ENCODE data around the gene RPS21. TPM values are rescaled to one million over a fixed set of nuclear protein-coding genes. Genes with fewer than 3 reads are reported as not detected.
"Not testable (repeated sequence)": the region's sequence is repeated elsewhere in the genome, so short reads cannot be mapped to it uniquely, and the experiment has no call there.

RPS21 gene
- total RNA-seq, 1 donor from 2014 or later: 1,629 TPM

DNA sequence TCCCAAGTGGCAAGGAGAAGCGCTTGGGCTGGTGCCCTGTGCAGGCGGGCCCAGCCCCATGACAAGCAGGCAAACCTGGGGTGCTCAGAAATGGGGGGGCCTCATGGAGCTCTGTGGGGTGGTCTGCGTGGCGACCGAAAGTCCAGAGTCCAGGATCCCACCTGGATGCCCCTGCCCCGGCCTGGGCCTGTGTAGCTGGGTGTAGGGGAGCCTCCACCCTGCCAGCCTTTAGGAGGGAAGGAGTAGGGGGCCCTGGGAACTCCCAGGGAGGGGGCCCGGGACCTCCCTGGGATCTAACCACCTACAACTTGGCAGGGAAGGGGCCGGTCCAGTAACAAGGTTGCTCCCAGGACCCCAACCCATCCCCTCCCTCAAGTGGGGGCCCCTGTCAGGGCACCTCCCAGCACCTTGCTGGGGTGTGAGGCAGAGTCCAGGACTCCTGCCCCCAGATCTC lies 15.3 kb upstream of the RPS21 start:
- Histone ChIP-seq H3K4me1 (peaks cover 37% of the 10 kb centered on the region), H2AFZ (replicated peaks) (no peak overlapping the region)
- peaks cover 2% of the 10 kb centered on the region for H3K9me3 Mint-ChIP-seq

DNA sequence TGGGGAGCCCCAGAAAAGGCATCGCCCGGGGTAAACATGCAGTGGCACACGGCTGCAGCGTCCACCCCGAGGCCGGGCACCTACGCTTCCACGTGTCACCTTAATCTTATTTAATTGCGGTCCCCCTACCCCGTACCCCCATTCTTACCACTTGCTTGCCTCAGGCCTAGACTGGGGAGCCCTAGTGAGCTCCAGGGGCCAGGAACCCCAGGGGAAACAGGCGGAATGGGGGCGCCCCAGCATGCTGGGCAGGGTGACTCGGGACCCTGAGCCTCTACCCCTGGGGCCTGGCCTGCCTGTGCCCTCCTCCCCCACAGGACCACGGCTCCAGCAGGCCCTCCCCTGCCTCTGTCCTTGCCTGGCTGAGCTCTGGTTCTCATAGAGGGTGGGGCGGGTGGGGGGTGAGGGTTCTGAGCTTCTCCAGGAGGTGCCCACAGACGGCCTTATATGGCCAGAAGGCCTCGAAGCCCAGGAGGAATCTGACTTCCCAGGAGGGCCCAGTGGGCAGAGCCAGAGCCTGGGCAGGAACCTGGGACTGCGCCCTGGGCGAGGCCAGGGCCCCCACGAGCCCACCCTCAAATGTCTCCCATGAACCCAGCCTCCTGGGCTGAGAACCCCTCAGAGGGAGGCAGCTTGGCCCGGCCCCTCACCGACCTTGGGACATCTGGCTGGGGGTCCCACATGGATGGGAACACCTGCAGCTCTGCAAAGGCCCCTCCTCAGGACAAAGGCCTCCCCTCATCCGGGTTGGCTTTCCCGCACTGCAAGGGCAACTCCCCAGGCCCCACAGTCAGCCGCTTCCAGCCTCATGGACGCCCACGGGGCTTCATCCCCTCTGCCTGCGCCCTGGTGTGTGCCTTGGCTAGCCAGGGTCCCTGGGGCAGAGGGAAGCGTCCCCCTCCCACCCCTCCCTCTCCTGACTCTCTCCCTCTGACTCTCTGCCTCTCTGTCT lies 14.6 kb upstream of the RPS21 start:
- peaks cover 3% of the 10 kb centered on the region for H3K36me3 Mint-ChIP-seq
- no peaks in the 10 kb centered on the region for H3K9me3 ChIP-seq (ENCODE audit: low read depth)
- no peak overlapping the region for H2AFZ ChIP-seq (replicated peaks)
- H3K4me3 ChIP-seq: no peak overlapping the region
- H3K27ac ChIP-seq: no peak overlapping the region
- no peak overlapping the region for H3K4me2 ChIP-seq
- H3K27ac Mint-ChIP-seq: no peak overlapping the region
- H3K36me3 ChIP-seq: no peaks in the 10 kb centered on the region
- H3K9ac ChIP-seq: no peak overlapping the region
- H4K20me1 ChIP-seq (ENCODE audit: low read depth): no peaks in the 10 kb centered on the region
- TF ChIP-seq EZH2 (IDR thresholded peaks at IDR 0.05) (no peak), EZH2phosphoT487 (IDR thresholded peaks at IDR 0.05) (no peak)
- TF ChIP-seq, protein P1, sequence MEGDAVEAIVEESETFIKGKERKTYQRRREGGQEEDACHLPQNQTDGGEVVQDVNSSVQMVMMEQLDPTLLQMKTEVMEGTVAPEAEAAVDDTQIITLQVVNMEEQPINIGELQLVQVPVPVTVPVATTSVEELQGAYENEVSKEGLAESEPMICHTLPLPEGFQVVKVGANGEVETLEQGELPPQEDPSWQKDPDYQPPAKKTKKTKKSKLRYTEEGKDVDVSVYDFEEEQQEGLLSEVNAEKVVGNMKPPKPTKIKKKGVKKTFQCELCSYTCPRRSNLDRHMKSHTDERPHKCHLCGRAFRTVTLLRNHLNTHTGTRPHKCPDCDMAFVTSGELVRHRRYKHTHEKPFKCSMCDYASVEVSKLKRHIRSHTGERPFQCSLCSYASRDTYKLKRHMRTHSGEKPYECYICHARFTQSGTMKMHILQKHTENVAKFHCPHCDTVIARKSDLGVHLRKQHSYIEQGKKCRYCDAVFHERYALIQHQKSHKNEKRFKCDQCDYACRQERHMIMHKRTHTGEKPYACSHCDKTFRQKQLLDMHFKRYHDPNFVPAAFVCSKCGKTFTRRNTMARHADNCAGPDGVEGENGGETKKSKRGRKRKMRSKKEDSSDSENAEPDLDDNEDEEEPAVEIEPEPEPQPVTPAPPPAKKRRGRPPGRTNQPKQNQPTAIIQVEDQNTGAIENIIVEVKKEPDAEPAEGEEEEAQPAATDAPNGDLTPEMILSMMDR (IDR thresholded peaks at IDR 0.05): no peak
- H3K27me3 ChIP-seq: no peaks in the 10 kb centered on the region
- H3K79me2 ChIP-seq (ENCODE audit: low read depth): no peaks in the 10 kb centered on the region
- H3K4me1 ChIP-seq: peaks cover 42% of the 10 kb centered on the region
- H3F3A ChIP-seq (ENCODE audit: low read depth): peaks cover 49% of the 10 kb centered on the region
- H3K9me3 Mint-ChIP-seq: peaks cover 2% of the 10 kb centered on the region
- H3K27me3 Mint-ChIP-seq (ENCODE audit: insufficient read depth, low read depth): peaks cover 15% of the 10 kb centered on the region
- peaks cover 20% of the 10 kb centered on the region for H3K4me1 Mint-ChIP-seq
- H3K4me3 Mint-ChIP-seq: no peak overlapping the region
- DNase-seq (ENCODE audit: low spot score): no peak

More for the DNA sequence above, 15.3 kb upstream of the RPS21 start:
- H3F3A ChIP-seq (ENCODE audit: low read depth): peaks cover 43% of the 10 kb centered on the region
- no peaks in the 10 kb centered on the region for H3K36me3 Mint-ChIP-seq
- no peak overlapping the region for H3K27ac ChIP-seq
- H3K4me1 Mint-ChIP-seq: peaks cover 15% of the 10 kb centered on the region
- H3K4me2 ChIP-seq: no peak overlapping the region
- no peak overlapping the region for H3K27ac Mint-ChIP-seq
- no peaks in the 10 kb centered on the region for H3K27me3 ChIP-seq
- peaks cover 10% of the 10 kb centered on the region for H3K27me3 Mint-ChIP-seq (ENCODE audit: insufficient read depth, low read depth)
- H3K9ac ChIP-seq: no peak overlapping the region
- no peaks in the 10 kb centered on the region for H3K36me3 ChIP-seq
- H3K4me3 ChIP-seq: no peak overlapping the region
- peaks cover 4% of the 10 kb centered on the region for H3K79me2 ChIP-seq (ENCODE audit: low read depth)
- no peak overlapping the region for H3K4me3 Mint-ChIP-seq
- DNase-seq (ENCODE audit: low spot score): no peak
- H3K9me3 ChIP-seq (ENCODE audit: low read depth): no peaks in the 10 kb centered on the region
- H4K20me1 ChIP-seq (ENCODE audit: low read depth): peaks cover under 1% of the 10 kb centered on the region
- TF ChIP-seq, protein P1 (IDR thresholded peaks at IDR 0.05): no peak
- TF ChIP-seq EZH2phosphoT487 (IDR thresholded peaks at IDR 0.05) (no peak), EZH2 (IDR thresholded peaks at IDR 0.05) (no peak)

DNA sequence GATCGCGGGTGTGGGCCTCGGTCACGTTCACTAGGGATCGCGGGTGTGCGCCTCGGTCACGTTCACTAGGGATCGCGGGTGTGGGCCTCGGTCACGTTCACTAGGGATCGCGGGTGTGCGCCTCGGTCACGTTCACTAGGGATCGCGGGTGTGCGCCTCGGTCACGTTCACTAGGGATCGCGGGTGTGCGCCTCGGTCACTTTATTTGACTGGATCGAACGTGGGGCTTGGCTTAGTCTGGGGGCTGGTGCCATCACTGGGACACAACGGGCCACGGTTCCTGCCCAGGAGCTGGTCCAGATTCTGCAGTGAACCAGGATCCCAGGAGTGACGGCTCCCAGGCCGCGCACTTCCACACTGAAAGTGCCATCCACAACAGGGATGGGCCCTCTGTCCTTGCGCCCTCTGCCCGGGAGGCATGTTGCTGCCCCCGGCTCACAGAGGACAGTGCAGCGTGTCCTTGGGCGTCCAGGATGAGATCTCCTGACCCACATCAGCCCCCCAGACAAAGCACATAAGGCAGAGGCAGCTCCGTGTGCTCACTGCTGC lies 13.2 kb upstream of the RPS21 start:
- not testable (repeated sequence) for H3K4me2 ChIP-seq; H3K27ac Mint-ChIP-seq; H3K4me3 Mint-ChIP-seq; H2AFZ ChIP-seq (replicated peaks); H4K20me1 ChIP-seq (ENCODE audit: low read depth); H3K9me3 ChIP-seq (ENCODE audit: low read depth); H3K27me3 ChIP-seq; H3K36me3 ChIP-seq; H3K36me3 Mint-ChIP-seq; H3K4me3 ChIP-seq; H3K79me2 ChIP-seq (ENCODE audit: low read depth); H3K9ac ChIP-seq; H3K9me3 Mint-ChIP-seq; H3K27ac ChIP-seq; DNase-seq (ENCODE audit: low spot score)
- Histone ChIP-seq H3K4me1 (peaks cover 29% of the 10 kb centered on the region), H3F3A (ENCODE audit: low read depth) (peaks cover 44% of the 10 kb centered on the region)
- Mint-ChIP-seq H3K4me1 (peaks cover 17% of the 10 kb centered on the region), H3K27me3 (ENCODE audit: insufficient read depth, low read depth) (peaks cover 15% of the 10 kb centered on the region)
